GM12864 (cell line): ENCODE data around the gene SEMA4B.

Experiments used
- DNase-seq: peaks from one replicate; pipeline ENCODE4 v3.0.0-alpha.2; 2011; ENCODE audit warnings: low read depth
- H3K4me3 ChIP-seq: 2 replicates; pipeline ENCODE4 v1.5.1; 2011; ENCODE audit warnings: mild to moderate bottlenecking, low read depth, low read length, control low read depth
- CTCF ChIP-seq: IDR thresholded peaks from 2 replicates; pipeline ENCODE4 v1.5.1; 2011; ENCODE audit warnings: low read depth, mild to moderate bottlenecking, moderate library complexity, low read length, control low read depth, inconsistent platforms; ENCODE audit errors: missing control alignments

The SEMA4B gene

GRCh38 chr15:90228960-90229359 is 27.8 kb downstream of the SEMA4B start:
- TF ChIP-seq CTCF: no peak
- DNase-seq: no peak
- H3K4me3 ChIP-seq: no peak overlapping the region

- DNase-seq: no peak
- H3K4me3 ChIP-seq: no peak overlapping the region
Measured at GRCh38 chr15:90230071-90230494, 29.0 kb downstream of the SEMA4B start.

GRCh38 chr15:90230610-90231009 is 29.5 kb downstream of the SEMA4B start:
- H3K4me3 ChIP-seq: no peak overlapping the region; the same call in 1 of the 2 replicates
- DNase-seq: no peak
- no peak for TF ChIP-seq CTCF

More at GRCh38 chr15:90230071-90230494, 29.0 kb downstream of the SEMA4B start:
- TF ChIP-seq CTCF: no peak

GRCh38 chr15:90231028-90232017 is 30.2 kb downstream of the SEMA4B start:
- TF ChIP-seq CTCF: no peak
- H3K4me3 ChIP-seq: peak overlapping the region; percentile 90
- DNase-seq: no peak

- peak overlapping the region; percentile 90 for H3K4me3 ChIP-seq
- TF ChIP-seq CTCF: no peak
- no peak for DNase-seq
Measured at GRCh38 chr15:90232196-90232595, 31.1 kb downstream of the SEMA4B start.

- peak; percentile 47 for TF ChIP-seq CTCF
- no peak for DNase-seq
- H3K4me3 ChIP-seq: peak overlapping the region; percentile 90
Measured at GRCh38 chr15:90232941-90233386, 31.8 kb downstream of the SEMA4B start.
